OCI-LY3 (cell line): ENCODE results near the gene KLHL10.

ENCODE experiments used
- CTCF ChIP-seq: fragments of 200-600, 300-600 bp; sonication (generic); IDR thresholded peaks from 2 replicates; pipeline ENCODE4 v1.5.1; 2014; ENCODE audit warnings: antibody characterized with exemption, low read length, low read depth
- EZH2phosphoT487 ChIP-seq: fragments of 200-600 bp; shearing (Covaris generic); IDR thresholded peaks from 2 replicates; pipeline ENCODE4 v1.6.1; 2018; ENCODE audit warnings: antibody characterized with exemption, mixed run types, low read depth

DNA sequence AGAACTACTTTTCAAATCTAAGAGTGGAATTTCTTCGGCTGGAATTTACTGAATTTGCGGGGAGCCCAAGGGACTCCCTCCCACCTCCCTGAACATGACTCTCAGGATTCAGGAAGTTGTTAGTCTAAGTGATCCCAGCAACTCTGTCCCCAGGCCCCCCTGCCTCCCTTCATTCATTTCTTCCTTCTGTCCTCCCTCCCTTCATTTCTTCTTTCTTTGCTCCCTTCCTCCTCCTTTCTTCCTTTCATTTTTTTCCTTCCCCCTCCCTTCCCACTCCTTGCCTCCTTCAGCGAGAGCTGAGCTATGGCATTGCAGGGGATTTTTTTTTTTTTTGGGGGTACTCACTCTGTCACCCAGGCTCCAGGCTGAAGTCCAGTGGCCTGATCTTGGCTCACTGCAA lies 40.2 kb upstream of the KLHL10 start:
- TF ChIP-seq CTCF, result no peak
- no peak for TF ChIP-seq EZH2phosphoT487
